SH-SY5Y (cell line): ENCODE results near the gene DLG1.

ENCODE experiments used
- GATA2 ChIP-seq: IDR thresholded peaks from 2 replicates; pipeline ENCODE4 v1.6.1; 2011; ENCODE audit warnings: mild to moderate bottlenecking, low read depth, low read length
- GATA3 ChIP-seq: IDR thresholded peaks from 2 replicates; pipeline ENCODE4 v1.6.1; 2011; ENCODE audit warnings: low read depth, mild to moderate bottlenecking, low read length, moderate library complexity

DNA sequence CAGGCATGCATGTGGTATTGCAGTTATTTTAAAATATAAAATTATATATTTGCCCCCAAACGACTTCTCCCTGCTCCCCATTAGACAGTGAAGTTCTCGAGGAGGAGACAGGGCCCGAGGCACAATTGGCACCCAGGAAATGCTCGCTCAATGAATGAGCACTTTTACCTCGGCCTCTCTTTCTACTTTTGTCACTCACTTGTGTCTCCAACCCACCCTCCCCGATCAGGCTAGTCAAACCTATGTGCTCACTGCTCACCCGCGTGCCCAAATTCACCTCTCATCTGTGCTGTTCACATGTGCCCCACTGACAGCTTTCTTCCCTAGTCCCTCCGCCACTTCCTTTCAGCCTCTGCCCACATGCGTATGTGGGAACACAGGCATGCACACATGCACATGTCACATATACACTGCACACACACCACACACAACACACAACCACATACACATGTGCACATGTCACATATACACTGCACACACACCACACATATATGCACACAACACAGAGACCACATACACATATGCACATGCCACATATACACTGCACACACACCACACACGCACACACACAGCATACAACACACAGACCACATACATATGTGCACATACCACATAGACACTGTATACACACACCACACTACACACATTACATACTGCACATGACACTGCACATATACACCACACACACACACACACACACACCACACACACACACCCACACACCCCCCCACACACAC lies 46.3 kb upstream of the DLG1 start:
- no peak for TF ChIP-seq GATA2
- TF ChIP-seq GATA3 = no peak
